ENCODE results near the gene USP37. TPM values are rescaled to one million over a fixed set of nuclear protein-coding genes. Genes with fewer than 3 reads are reported as not detected.
"Not testable (repeated sequence)": the region's sequence is repeated elsewhere in the genome, so short reads cannot be mapped to it uniquely, and the experiment has no call there.

Gene USP37
- total and polyA plus RNA-seq, 11 donors: 1.8 to 10.3 (median 5.8) TPM

DNA sequence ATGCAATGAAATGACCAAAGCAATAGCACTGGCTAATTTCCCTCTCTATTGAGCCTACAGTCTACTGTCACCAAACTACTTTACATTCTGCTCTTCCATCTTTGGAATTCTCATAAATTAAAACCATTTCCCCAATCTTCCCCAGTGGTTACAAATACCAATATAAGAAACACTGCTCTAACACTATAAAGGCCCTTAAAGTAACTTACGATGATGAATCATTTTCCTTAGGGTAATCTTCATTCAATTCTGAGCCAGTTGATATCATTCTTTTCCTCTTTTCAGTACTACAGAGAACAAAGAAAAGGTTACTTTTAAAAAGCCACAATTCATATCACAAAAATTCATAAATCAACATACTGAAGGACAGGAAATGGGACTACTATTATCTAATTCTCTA, 22.1 kb downstream of the USP37 start:
- H3K27ac ChIP-seq: no peak overlapping the region
- DNase-seq (no peak), ATAC-seq (no peak)
- no peaks in the 10 kb centered on the region for H3K4me1 ChIP-seq
- TF ChIP-seq POLR2A (IDR thresholded peaks at IDR 0.05): no peak
- TF ChIP-seq, protein P1, sequence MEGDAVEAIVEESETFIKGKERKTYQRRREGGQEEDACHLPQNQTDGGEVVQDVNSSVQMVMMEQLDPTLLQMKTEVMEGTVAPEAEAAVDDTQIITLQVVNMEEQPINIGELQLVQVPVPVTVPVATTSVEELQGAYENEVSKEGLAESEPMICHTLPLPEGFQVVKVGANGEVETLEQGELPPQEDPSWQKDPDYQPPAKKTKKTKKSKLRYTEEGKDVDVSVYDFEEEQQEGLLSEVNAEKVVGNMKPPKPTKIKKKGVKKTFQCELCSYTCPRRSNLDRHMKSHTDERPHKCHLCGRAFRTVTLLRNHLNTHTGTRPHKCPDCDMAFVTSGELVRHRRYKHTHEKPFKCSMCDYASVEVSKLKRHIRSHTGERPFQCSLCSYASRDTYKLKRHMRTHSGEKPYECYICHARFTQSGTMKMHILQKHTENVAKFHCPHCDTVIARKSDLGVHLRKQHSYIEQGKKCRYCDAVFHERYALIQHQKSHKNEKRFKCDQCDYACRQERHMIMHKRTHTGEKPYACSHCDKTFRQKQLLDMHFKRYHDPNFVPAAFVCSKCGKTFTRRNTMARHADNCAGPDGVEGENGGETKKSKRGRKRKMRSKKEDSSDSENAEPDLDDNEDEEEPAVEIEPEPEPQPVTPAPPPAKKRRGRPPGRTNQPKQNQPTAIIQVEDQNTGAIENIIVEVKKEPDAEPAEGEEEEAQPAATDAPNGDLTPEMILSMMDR (IDR thresholded peaks at IDR 0.05): no peak
- H3K4me3 ChIP-seq: no peak overlapping the region
- intact Hi-C loops (cut with DNase I): loop anchor here in 1 of 10 donors (10.0 kb wide), 1 partner anchor 61 kb away; no protein-coding TSS in a partner anchor
- WGBS, 4 donors: 95 to 100% (median 98%) methylated on average over 1 of the region's 1 CpG
- peaks cover 0 to 100% (median 87%) of the 10 kb centered on the region in 9 donors for H3K36me3 ChIP-seq
- H3K27me3 ChIP-seq: no peaks in the 10 kb centered on the region
- H3K9me3 ChIP-seq: no peaks in the 10 kb centered on the region

DNA sequence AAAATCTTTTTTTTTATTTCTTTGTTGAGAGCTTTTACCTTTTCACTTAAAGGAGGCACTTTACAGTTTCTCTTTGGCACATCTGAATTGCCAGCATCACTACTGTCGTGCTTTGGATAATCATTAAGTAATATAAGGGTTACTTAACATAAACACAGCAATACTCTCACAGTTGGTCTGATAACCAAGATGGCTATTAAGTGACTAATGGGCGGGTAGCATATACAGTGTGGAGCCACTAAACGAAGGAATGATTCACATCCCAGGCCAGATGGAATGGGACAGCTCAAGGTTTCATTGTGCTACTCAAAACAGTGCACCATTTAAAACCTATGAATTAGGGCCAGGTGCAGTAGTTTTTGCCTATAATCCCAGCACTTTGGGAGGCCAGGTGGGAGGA, 28.1 kb downstream of the USP37 start:
- no peak for TF ChIP-seq POLR2A (IDR thresholded peaks at IDR 0.05)
- TF ChIP-seq, protein P1 (IDR thresholded peaks at IDR 0.05): no peak
- DNase-seq: no peak
- peaks cover 0 to 100% (median 90%) of the 10 kb centered on the region in 9 donors for H3K36me3 ChIP-seq

DNA sequence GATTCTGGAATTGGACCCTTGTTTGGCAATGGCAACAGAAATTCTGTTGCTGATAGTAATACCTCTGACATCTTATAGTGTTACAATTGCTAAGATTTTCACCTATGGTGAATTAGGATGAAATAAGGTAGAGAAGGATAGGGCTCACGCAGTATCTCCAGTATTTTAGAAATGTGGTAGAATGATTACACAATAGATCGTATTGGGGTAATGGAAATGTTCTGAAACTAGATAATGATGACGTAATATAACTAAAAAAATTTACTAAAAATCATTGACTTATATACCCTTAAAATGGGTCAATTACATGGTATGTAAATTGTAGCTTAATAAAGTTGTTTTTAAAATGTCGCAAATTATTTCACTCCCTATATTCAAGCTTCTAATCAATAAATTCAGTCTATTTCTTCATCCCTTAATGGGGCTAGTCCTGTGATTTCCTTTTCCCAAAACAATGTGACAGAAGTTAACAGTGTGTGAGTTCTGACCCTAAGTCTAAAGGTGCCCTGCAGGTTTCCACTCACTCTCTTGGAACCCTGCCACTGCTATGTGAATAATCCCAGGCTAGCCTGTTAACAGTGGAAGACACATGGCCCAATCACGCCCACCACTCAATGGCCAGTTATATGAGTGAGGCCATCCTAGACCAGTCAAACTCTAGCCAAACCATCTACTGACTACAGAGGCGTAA, 31.2 kb downstream of the USP37 start:
- H3K9me3 ChIP-seq: no peaks in the 10 kb centered on the region

More for the DNA sequence above, 28.1 kb downstream of the USP37 start:
- H3K4me3 ChIP-seq: no peak overlapping the region
- no peaks in the 10 kb centered on the region for H3K27me3 ChIP-seq
- H3K27ac ChIP-seq: no peak overlapping the region
- no peaks in the 10 kb centered on the region for H3K9me3 ChIP-seq
- intact Hi-C loops (cut with DNase I): loop anchor here in 1 of 10 donors (10.0 kb wide), 1 partner anchor 55 kb away; no protein-coding TSS in a partner anchor
- peaks cover 0 to 4% (median 0%) of the 10 kb centered on the region in 12 donors for H3K4me1 ChIP-seq
- 95 to 99% (median 96%) methylated on average over 3 of the region's 3 CpGs for WGBS, 4 donors
- no peak for ATAC-seq

DNA sequence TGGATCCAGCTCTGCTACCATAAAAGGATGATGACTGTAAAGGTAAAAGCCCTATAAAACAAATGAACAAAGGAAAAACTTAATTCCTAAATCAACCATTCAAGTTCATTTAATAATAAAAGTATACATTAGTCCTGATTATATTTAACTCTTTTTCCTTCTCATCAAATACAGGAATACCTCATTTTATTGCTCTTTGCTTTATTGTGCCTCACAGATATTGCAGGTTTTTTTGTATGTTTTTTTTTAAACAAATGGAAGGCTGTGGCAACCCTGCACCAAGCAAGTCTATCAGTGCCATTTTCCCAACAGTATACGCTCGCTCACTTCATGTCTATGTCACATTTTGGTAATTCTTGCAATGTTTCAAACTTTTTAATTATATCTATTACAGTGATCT, 38.2 kb downstream of the USP37 start:
- TF ChIP-seq, protein P1 (IDR thresholded peaks at IDR 0.05): no peak
- TF ChIP-seq POLR2A (IDR thresholded peaks at IDR 0.05): no peak
- ATAC-seq: no peak
- Histone ChIP-seq H3K27me3 (no peaks in the 10 kb centered on the region), H3K27ac (no peak overlapping the region), H3K4me1 (no peaks in the 10 kb centered on the region), H3K4me3 (no peak overlapping the region), H3K9me3 (no peaks in the 10 kb centered on the region), H3K36me3 (peaks cover 0 to 98% (median 93%) of the 10 kb centered on the region in 9 donors)
- 96 to 100% (median 97%) methylated on average over 2 of the region's 2 CpGs for WGBS, 4 donors
- intact Hi-C loops (cut with DNase I): no loop called here
- no peak for DNase-seq

More for the DNA sequence above, 31.2 kb downstream of the USP37 start:
- Histone ChIP-seq H3K27ac (no peak overlapping the region), H3K4me3 (no peak overlapping the region), H3K4me1 (peaks cover 0 to 4% (median 0%) of the 10 kb centered on the region in 12 donors), H3K36me3 (peaks cover 0 to 100% (median 93%) of the 10 kb centered on the region in 9 donors), H3K27me3 (no peaks in the 10 kb centered on the region)
- TF ChIP-seq, protein P1 (IDR thresholded peaks at IDR 0.05): no peak
- no peak for TF ChIP-seq POLR2A (IDR thresholded peaks at IDR 0.05)
- intact Hi-C loops (cut with DNase I): no loop called here
- DNase-seq: no peak
- WGBS, 4 donors: 85 to 92% (median 86%) methylated on average over 6 of the region's 6 CpGs
- no peak for ATAC-seq

DNA sequence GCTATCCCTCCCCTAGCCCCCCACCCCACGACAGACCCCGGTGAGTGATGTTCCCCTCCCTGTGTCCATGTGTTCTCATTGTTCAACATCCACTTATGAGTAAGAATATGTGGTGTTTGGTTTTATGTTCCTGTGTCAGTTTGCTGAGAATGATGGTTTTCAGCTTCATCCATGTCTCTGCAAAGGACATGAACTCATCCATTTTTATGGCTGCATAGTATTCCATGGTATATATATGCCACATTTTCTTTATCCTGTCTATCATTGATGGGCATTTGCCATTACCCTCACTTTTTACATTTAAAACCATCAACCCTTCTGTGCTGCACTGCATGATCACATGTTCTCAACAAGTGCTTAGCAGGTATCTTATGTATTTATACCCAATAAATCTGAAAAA, 39.7 kb downstream of the USP37 start:
- ATAC-seq; H3K4me3 ChIP-seq; H3K4me1 ChIP-seq; DNase-seq; H3K27me3 ChIP-seq; H3K9me3 ChIP-seq; H3K27ac ChIP-seq; intact Hi-C loops (cut with DNase I): not testable (repeated sequence)
- H3K36me3 ChIP-seq: peaks cover 0 to 97% (median 89%) of the 10 kb centered on the region in 9 donors
- 97 to 100% (median 99%) methylated on average over 2 of the region's 2 CpGs for WGBS, 4 donors

All from heart left ventricle (tissue), 16 donors.